Heart left ventricle (tissue), 13 donors: Measurements from ENCODE around the gene PAX5.

ENCODE experiments used
- CTCF ChIP-seq, 12 donors: fragments of 200-600 bp; sonication (generic) in 4 of 12; IDR thresholded peaks; one replicate each; pipeline versions ENCODE4 v1.5.0 to v1.8.0; 2018 to 2022; ENCODE audit warnings: antibody characterized with exemption in 12 of 12, mild to moderate bottlenecking in 5 of 12
- POLR2A ChIP-seq, 2 donors: fragments of 450-650 bp; IDR thresholded peaks; one replicate each; pipeline ENCODE4 v1.6.1; 2017; ENCODE audit warnings: antibody characterized with exemption in 2 of 2, mild to moderate bottlenecking in 2 of 2, moderate library complexity in 2 of 2
- donor health status: ischemic (EF 13 %, LVEDD 7.1; RV severe dilation, severe dysfunction).
- donor health status: DM: no; HTN: yes; CAD: no.
- donor health status: DM: no; HTN: no; CAD: no.
- donor health status: ischemic (EF 25% LVEDD 6.9; RV normal size, moderate dysfunction).
- donor health status: ischemic (EF 25% LVEDD 5.7; RV mildly dilated, moderate dysfunction).
- donor health status: ischemic (EF 35%, LVEDD 5.7; RV mildly dilated, moderate dysfunction).
- donor health status: nonischemic (EF 11% LVEDD 7.7; RV severe dilation, severe dysfunction).
- donor health status: DM: yes; HTN: yes; CAD: no.
- donor health status: PGD.
- donor health status: ischemic (EF 29% LVEDD 5.4; RV normal size, mild dysfunction).
- donor health status: nonischemic (EF 23%, LVEDD 6.1; RV moderate dilation, normal function).

- TF ChIP-seq CTCF (IDR thresholded peaks at IDR 0.05) (no peak), POLR2A (IDR thresholded peaks at IDR 0.05) (no peak)
These were observed 231.7 kb downstream of the PAX5 start for GRCh38 chr9:36802201-36802920.
